Measurements from ENCODE around the gene SEC14L1.

SEC14L1 gene

GRCh38 chr17:77209330-77209748 lies 68.6 kb downstream of the SEC14L1 start:
- no peaks in the 10 kb centered on the region for H3K4me1 ChIP-seq (ENCODE audit: insufficient read depth, low read length)
- no peaks in the 10 kb centered on the region for H3K9me3 ChIP-seq (ENCODE audit: control insufficient read depth, insufficient read depth, low read length)
- no peak overlapping the region for H3K9ac ChIP-seq (ENCODE audit: low read depth, low read length)
- H3K36me3 ChIP-seq (ENCODE audit: insufficient read depth, low read length): peaks cover 30% of the 10 kb centered on the region

DNA sequence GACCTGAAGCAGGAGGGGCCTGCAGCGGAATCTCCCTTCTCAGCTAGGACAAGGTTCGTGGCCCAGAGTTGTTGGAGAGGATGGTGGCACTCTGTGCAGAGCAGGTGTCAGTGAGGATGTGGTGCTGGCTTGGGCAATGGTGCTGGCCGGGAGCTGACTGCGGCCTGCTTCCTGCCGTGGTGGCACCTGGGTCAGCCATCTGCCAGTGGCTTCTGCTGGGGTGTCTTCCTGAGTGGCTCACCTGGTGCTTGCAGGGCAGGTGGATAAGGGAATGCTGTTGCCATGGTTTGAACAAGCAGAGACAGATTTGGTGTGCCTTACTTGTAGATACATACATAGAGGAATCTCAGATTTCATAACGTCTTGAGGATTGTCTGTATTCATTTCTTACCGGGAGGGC lies 69.6 kb downstream of the SEC14L1 start:
- Histone ChIP-seq H3K4me1 (ENCODE audit: insufficient read depth, low read length) (no peaks in the 10 kb centered on the region), H3K36me3 (ENCODE audit: insufficient read depth, low read length) (peaks cover 27% of the 10 kb centered on the region), H3K9ac (ENCODE audit: low read depth, low read length) (no peak overlapping the region), H3K9me3 (ENCODE audit: control insufficient read depth, insufficient read depth, low read length) (no peaks in the 10 kb centered on the region)

GRCh38 chr17:77210946-77211541 lies 70.3 kb downstream of the SEC14L1 start:
- H3K9me3 ChIP-seq (ENCODE audit: control insufficient read depth, insufficient read depth, low read length): no peaks in the 10 kb centered on the region
- H3K36me3 ChIP-seq (ENCODE audit: insufficient read depth, low read length): peaks cover 22% of the 10 kb centered on the region
- no peak overlapping the region for H3K9ac ChIP-seq (ENCODE audit: low read depth, low read length)
- no peaks in the 10 kb centered on the region for H3K4me1 ChIP-seq (ENCODE audit: insufficient read depth, low read length)

DNA sequence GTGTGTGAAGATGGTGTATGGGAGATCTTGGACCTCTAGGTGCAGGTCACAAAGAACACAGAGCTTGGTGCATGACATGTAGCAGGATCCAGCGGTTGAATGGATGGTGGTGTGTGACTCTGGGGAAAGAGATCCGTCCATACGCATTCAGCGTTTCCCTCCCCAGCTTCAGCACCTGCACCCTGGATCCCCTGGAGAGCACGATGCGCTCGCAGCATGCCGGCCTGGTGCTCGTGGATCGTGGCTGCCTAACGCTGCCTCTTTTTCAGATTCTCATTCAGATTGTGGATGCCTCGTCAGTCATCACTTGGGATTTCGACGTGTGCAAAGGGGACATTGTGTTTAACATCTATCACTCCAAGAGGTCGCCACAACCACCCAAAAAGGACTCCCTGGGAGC lies 70.9 kb downstream of the SEC14L1 start:
- Histone ChIP-seq H3K36me3 (ENCODE audit: insufficient read depth, low read length) (peaks cover 15% of the 10 kb centered on the region), H3K9me3 (ENCODE audit: control insufficient read depth, insufficient read depth, low read length) (no peaks in the 10 kb centered on the region), H3K9ac (ENCODE audit: low read depth, low read length) (no peak overlapping the region)

DNA sequence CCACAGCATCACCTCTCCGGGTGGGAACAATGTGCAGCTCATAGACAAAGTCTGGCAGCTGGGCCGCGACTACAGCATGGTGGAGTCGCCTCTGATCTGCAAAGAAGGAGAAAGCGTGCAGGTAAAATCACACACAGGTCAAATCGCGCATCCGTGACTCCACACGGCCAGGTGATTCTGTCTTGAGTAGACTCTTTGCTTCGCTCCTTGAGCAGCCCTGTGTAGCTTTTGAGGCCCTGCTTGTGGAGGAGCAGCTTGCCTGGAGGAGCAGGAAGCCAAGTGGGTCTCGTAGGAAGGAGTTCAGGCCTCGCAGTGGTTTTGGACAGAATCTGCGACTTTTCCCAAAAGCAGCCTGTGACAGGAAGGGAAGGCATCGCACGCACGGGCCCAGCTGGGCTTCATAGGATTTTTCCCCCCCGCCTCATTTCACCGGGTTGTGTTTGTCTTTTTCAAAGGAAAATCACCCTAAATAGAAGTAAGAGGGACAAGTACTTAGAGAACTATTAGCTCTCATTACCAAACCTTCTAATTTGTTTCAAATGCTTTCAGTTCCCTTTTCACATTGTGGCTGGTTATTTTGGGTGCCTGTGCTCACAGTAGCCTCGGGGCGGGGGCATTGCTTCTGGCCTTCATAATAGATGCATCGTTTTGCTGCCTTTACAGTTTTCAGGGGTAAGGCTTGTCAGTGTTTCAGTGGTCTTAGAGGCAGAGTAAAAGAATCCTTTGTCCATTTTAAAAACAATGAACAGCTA lies 71.5 kb downstream of the SEC14L1 start:
- Histone ChIP-seq H3K9me3 (ENCODE audit: control insufficient read depth, insufficient read depth, low read length) (no peaks in the 10 kb centered on the region), H3K36me3 (ENCODE audit: insufficient read depth, low read length) (peaks cover 16% of the 10 kb centered on the region), H3K4me1 (ENCODE audit: insufficient read depth, low read length) (no peaks in the 10 kb centered on the region), H3K9ac (ENCODE audit: low read depth, low read length) (no peak overlapping the region)

More for the DNA sequence above, 70.9 kb downstream of the SEC14L1 start:
- no peaks in the 10 kb centered on the region for H3K4me1 ChIP-seq (ENCODE audit: insufficient read depth, low read length)

DNA sequence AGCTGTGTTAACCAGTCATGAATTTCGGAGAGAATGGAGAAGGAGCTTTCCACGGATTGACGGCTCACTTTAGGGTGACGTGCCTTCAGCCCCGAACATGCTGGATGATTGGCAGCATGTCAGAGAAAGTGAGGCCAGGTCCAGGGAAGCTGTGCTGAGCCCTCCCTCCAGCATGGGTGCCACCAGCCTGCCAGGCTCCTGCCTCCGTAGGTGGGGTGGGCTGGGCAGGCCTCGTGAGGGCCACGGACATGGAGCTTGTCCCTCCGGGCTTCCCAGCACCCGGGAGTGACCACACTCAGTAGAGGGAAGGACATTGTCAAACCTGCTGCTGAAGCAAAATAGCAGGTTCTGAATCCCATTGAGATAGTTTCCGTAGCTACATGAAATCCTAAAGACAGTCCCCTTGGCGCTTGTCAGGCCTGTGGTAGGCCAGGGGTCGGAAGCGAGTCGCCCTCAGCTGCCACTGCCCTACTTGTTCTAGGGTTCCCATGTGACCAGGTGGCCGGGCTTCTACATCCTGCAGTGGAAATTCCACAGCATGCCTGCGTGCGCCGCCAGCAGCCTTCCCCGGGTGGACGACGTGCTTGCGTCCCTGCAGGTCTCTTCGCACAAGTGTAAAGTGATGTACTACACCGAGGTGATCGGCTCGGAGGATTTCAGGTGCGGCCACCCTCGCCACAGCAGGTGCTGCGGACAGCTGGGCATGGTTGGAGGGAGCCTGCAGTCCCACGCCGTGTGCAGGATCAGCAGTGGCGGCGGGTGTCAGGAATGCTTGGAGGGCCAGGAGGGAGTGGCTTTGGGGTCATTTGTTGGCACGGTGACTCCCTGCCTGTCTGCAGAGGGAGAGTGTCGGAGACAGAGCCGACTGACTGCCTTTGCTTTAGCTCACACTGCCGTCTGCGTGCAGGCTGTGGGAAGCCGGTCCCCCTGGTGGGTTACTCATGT lies 72.3 kb downstream of the SEC14L1 start:
- H3K9ac ChIP-seq (ENCODE audit: low read depth, low read length): no peak overlapping the region
- H3K4me1 ChIP-seq (ENCODE audit: insufficient read depth, low read length): no peaks in the 10 kb centered on the region
- peaks cover 14% of the 10 kb centered on the region for H3K36me3 ChIP-seq (ENCODE audit: insufficient read depth, low read length)

GRCh38 chr17:77213778-77214132 lies 73.0 kb downstream of the SEC14L1 start:
- no peaks in the 10 kb centered on the region for H3K4me1 ChIP-seq (ENCODE audit: insufficient read depth, low read length)
- H3K9ac ChIP-seq (ENCODE audit: low read depth, low read length): no peak overlapping the region
- no peaks in the 10 kb centered on the region for H3K9me3 ChIP-seq (ENCODE audit: control insufficient read depth, insufficient read depth, low read length)
- H3K36me3 ChIP-seq (ENCODE audit: insufficient read depth, low read length): peaks cover 12% of the 10 kb centered on the region

More for the DNA sequence above, 72.3 kb downstream of the SEC14L1 start:
- H3K9me3 ChIP-seq (ENCODE audit: control insufficient read depth, insufficient read depth, low read length): no peaks in the 10 kb centered on the region

DNA sequence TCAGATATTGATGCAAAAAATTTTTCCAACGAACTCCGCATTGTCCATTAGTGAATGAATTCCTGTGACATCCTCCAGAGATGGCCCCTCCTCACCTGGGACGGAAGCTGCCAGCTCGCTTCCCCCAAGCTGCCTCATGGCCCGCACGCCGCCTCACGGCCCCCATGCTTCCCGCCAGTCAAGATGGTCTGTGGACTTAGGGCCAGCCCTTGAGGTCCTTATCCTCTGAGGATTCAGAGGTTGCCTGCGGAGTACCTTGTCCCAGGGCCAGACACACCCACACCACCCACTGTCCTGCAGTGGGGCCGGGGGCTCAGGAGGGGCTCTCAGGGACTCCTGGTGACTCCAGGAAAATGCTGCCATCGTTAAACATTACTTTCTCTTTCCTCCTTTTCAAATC lies 73.6 kb downstream of the SEC14L1 start:
- peaks cover 8% of the 10 kb centered on the region for H3K36me3 ChIP-seq (ENCODE audit: insufficient read depth, low read length)

GRCh38 chr17:77214743-77215142 lies 74.0 kb downstream of the SEC14L1 start:
- Histone ChIP-seq H3K9ac (ENCODE audit: low read depth, low read length) (no peak overlapping the region), H3K36me3 (ENCODE audit: insufficient read depth, low read length) (peaks cover 5% of the 10 kb centered on the region), H3K9me3 (ENCODE audit: control insufficient read depth, insufficient read depth, low read length) (no peaks in the 10 kb centered on the region), H3K4me1 (ENCODE audit: insufficient read depth, low read length) (no peaks in the 10 kb centered on the region)

More for the DNA sequence above, 73.6 kb downstream of the SEC14L1 start:
- H3K9ac ChIP-seq (ENCODE audit: low read depth, low read length): no peak overlapping the region
- H3K9me3 ChIP-seq (ENCODE audit: control insufficient read depth, insufficient read depth, low read length): no peaks in the 10 kb centered on the region
- no peaks in the 10 kb centered on the region for H3K4me1 ChIP-seq (ENCODE audit: insufficient read depth, low read length)

GRCh38 chr17:77215281-77215680 lies 74.5 kb downstream of the SEC14L1 start:
- no peaks in the 10 kb centered on the region for H3K9me3 ChIP-seq (ENCODE audit: control insufficient read depth, insufficient read depth, low read length)
- H3K36me3 ChIP-seq (ENCODE audit: insufficient read depth, low read length): peaks cover 5% of the 10 kb centered on the region
- no peak overlapping the region for H3K9ac ChIP-seq (ENCODE audit: low read depth, low read length)
- H3K4me1 ChIP-seq (ENCODE audit: insufficient read depth, low read length): no peaks in the 10 kb centered on the region

DNA sequence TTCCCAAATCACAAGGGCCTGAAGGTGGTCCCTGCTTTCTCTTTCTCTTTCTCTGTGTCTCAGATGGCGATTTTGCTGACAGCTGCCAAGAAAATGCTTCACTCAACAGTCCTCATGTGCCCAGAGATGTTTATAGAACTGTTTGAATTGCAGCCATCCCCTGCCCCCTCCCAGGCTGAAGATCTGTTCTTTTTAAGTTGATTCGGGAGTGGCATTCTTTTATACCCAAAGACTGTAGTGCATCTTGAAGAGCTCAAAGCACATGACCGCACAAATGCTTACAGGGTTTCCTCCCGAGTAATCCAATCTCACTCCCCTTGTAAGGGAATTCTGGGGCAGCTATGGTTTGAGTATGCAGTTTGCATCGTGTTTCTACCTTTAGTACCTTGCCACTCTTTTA lies 75.7 kb downstream of the SEC14L1 start:
- Histone ChIP-seq H3K9me3 (ENCODE audit: control insufficient read depth, insufficient read depth, low read length) (no peaks in the 10 kb centered on the region), H3K9ac (ENCODE audit: low read depth, low read length) (no peak overlapping the region), H3K36me3 (ENCODE audit: insufficient read depth, low read length) (peaks cover 5% of the 10 kb centered on the region), H3K4me1 (ENCODE audit: insufficient read depth, low read length) (no peaks in the 10 kb centered on the region)

GRCh38 chr17:77217123-77217522 lies 76.4 kb downstream of the SEC14L1 start:
- peaks cover 5% of the 10 kb centered on the region for H3K36me3 ChIP-seq (ENCODE audit: insufficient read depth, low read length)
- no peak overlapping the region for H3K9ac ChIP-seq (ENCODE audit: low read depth, low read length)
- H3K9me3 ChIP-seq (ENCODE audit: control insufficient read depth, insufficient read depth, low read length): no peaks in the 10 kb centered on the region
- no peaks in the 10 kb centered on the region for H3K4me1 ChIP-seq (ENCODE audit: insufficient read depth, low read length)

DNA sequence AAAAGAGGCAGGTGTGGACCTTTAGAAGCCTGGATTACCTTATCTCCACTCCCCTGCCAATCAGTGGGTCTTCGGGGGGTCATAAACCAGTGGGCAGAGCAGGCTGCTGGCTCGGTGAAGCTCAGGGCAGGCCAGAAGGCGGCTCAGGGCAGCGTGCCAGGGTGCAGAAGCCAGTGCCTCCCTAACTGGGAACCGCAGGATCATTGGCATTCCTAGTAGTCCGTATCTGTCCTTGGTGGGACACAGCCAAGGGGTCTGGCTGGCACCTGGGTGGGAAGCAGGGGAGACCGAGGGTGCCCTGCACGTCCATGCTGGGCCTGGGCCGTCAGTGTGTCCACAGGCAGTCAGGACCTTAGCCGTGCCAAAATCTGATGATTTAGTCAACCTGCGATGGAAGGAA lies 76.8 kb downstream of the SEC14L1 start:
- Histone ChIP-seq H3K9ac (ENCODE audit: low read depth, low read length) (no peak overlapping the region), H3K4me1 (ENCODE audit: insufficient read depth, low read length) (no peaks in the 10 kb centered on the region), H3K36me3 (ENCODE audit: insufficient read depth, low read length) (peaks cover 5% of the 10 kb centered on the region), H3K9me3 (ENCODE audit: control insufficient read depth, insufficient read depth, low read length) (no peaks in the 10 kb centered on the region)

- H3K9ac ChIP-seq (ENCODE audit: low read depth, low read length): no peak overlapping the region
Measured at GRCh38 chr17:77218902-77219301, 78.1 kb downstream of the SEC14L1 start.

More at GRCh38 chr17:77218902-77219301, 78.1 kb downstream of the SEC14L1 start:
- no peaks in the 10 kb centered on the region for H3K9me3 ChIP-seq (ENCODE audit: control insufficient read depth, insufficient read depth, low read length)
- H3K36me3 ChIP-seq (ENCODE audit: insufficient read depth, low read length): peaks cover 5% of the 10 kb centered on the region; the same call in 1 of the 2 replicates
- H3K4me1 ChIP-seq (ENCODE audit: insufficient read depth, low read length): no peaks in the 10 kb centered on the region

Data from ES-I3 (cell line).